Loucy (cell line): ENCODE data around the gene FAM110C.
A peak's percentile ranks its signal among the peaks of the same experiment; 100 is the strongest.

ENCODE experiments used
- H2AFZ ChIP-seq: fragments of 200-600 bp; sonication (generic); 2 replicates; pipeline ENCODE4 v1.6.0; 2016; ENCODE audit warnings: antibody characterized with exemption, mild to moderate bottlenecking, low read length, moderate library complexity
- H3F3A ChIP-seq: fragments of 200-600 bp; 2 replicates; pipeline ENCODE4 v1.6.0; 2016; ENCODE audit warnings: antibody characterized with exemption, low read depth, mild to moderate bottlenecking
- H3K27me3 ChIP-seq: fragments of 200-600 bp; sonication (generic); 2 replicates; pipeline ENCODE4 v1.6.1; 2014; ENCODE audit warnings: low read length, mild to moderate bottlenecking; ENCODE audit not compliant: insufficient read depth, poor library complexity, severe bottlenecking
- H3K36me3 ChIP-seq: fragments of 200-600 bp; sonication (generic); 2 replicates; pipeline ENCODE4 v1.6.1; 2016; ENCODE audit warnings: low read length; ENCODE audit not compliant: insufficient read depth
- H3K4me1 ChIP-seq: fragments of 200-600 bp; sonication (generic); 2 replicates; pipeline ENCODE4 v1.5.1; 2014; ENCODE audit warnings: low read length, mild to moderate bottlenecking; ENCODE audit not compliant: insufficient read depth, poor library complexity, severe bottlenecking
- H3K4me2 ChIP-seq: fragments of 200-600 bp; sonication (generic); 2 replicates; pipeline ENCODE4 v1.6.0; 2014; ENCODE audit warnings: antibody characterized with exemption, low read length, low read depth, mild to moderate bottlenecking; ENCODE audit not compliant: poor library complexity, severe bottlenecking
- H3K4me3 ChIP-seq: fragments of 200-600 bp; sonication (generic); 2 replicates; pipeline ENCODE4 v1.5.1; 2014; ENCODE audit warnings: low read length, mild to moderate bottlenecking, mixed read lengths; ENCODE audit not compliant: poor library complexity, severe bottlenecking
- H3K79me2 ChIP-seq: fragments of 200-600 bp; sonication (generic); 2 replicates; pipeline ENCODE4 v1.6.1; 2014; ENCODE audit warnings: low read length; ENCODE audit not compliant: insufficient read depth
- H3K9ac ChIP-seq: fragments of 200-600 bp; sonication (generic); 2 replicates; pipeline ENCODE4 v1.6.0; 2014; ENCODE audit warnings: mild to moderate bottlenecking, low read depth, low read length, moderate library complexity; ENCODE audit not compliant: poor library complexity, severe bottlenecking
- H3K9me2 ChIP-seq: fragments of 200-600 bp; sonication (generic); replicated peaks from 2 replicates; pipeline ENCODE4 v1.6.1; 2016; ENCODE audit warnings: low read depth, low read length, mixed read lengths
- H3K9me3 ChIP-seq: fragments of 200-600 bp; sonication (generic); 2 replicates; pipeline ENCODE4 v1.6.1; 2014; ENCODE audit warnings: mild to moderate bottlenecking, antibody characterized with exemption, low read length, low read depth; ENCODE audit not compliant: insufficient read depth
- H4K20me1 ChIP-seq: fragments of 200-600 bp; sonication (generic); 2 replicates; pipeline ENCODE4 v1.6.0; 2014; ENCODE audit warnings: antibody characterized with exemption, low read length, mild to moderate bottlenecking; ENCODE audit not compliant: insufficient read depth, poor library complexity, severe bottlenecking
- EZH2phosphoT487 ChIP-seq: fragments of 200-600 bp; IDR thresholded peaks from 2 replicates; pipeline ENCODE4 v1.6.1; 2018; ENCODE audit warnings: antibody characterized with exemption, mild to moderate bottlenecking, moderate library complexity, borderline replicate concordance
- TF ChIP-seq, protein P1 (sequence below): fragments of 200-600 bp; sonication (generic); conservative IDR thresholded peaks from 2 replicates; pipeline ENCODE4 v1.5.1; 2014; ENCODE audit warnings: mild to moderate bottlenecking, antibody characterized with exemption, low read length

FAM110C gene

DNA sequence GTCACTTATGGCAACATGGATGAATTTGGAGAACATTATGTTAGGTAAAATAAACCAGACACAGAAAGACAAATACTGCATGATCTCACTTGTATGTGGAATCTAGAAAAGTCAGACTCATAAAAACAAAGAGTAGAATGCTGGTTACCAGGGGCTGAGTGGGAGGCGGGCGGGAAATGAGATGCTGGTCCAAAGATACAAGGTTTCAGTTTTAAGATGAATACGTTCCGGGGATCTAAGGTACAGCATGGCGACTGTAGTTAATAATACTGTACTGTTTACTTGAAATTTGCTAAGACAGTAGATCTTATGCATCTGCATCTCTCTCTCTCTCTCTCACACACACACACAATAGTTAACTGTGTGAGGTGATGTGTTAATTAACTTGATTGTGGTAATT, 14.2 kb downstream of the FAM110C start:
- H3F3A ChIP-seq, result no peaks in the 10 kb centered on the region
- no peak overlapping the region for H3K4me3 ChIP-seq
- H3K36me3 ChIP-seq, result no peaks in the 10 kb centered on the region
- H2AFZ ChIP-seq, result no peak overlapping the region
- TF ChIP-seq EZH2phosphoT487, result no peak
- TF ChIP-seq, protein P1, sequence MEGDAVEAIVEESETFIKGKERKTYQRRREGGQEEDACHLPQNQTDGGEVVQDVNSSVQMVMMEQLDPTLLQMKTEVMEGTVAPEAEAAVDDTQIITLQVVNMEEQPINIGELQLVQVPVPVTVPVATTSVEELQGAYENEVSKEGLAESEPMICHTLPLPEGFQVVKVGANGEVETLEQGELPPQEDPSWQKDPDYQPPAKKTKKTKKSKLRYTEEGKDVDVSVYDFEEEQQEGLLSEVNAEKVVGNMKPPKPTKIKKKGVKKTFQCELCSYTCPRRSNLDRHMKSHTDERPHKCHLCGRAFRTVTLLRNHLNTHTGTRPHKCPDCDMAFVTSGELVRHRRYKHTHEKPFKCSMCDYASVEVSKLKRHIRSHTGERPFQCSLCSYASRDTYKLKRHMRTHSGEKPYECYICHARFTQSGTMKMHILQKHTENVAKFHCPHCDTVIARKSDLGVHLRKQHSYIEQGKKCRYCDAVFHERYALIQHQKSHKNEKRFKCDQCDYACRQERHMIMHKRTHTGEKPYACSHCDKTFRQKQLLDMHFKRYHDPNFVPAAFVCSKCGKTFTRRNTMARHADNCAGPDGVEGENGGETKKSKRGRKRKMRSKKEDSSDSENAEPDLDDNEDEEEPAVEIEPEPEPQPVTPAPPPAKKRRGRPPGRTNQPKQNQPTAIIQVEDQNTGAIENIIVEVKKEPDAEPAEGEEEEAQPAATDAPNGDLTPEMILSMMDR, result no peak
- H3K4me2 ChIP-seq, result no peak overlapping the region
- H3K9me2 ChIP-seq, result no peaks in the 10 kb centered on the region
- peaks cover 85% of the 10 kb centered on the region for H3K4me1 ChIP-seq
- H4K20me1 ChIP-seq, result no peaks in the 10 kb centered on the region
- H3K79me2 ChIP-seq, result no peaks in the 10 kb centered on the region
- no peaks in the 10 kb centered on the region for H3K9me3 ChIP-seq
- no peak overlapping the region for H3K9ac ChIP-seq
- H3K27me3 ChIP-seq, result no peaks in the 10 kb centered on the region

- peak overlapping the region; percentile 53 for H3K9ac ChIP-seq
- H3K79me2 ChIP-seq, result no peaks in the 10 kb centered on the region
- no peak for TF ChIP-seq EZH2phosphoT487
- TF ChIP-seq, protein P1, result no peak
- H3K9me2 ChIP-seq, result no peaks in the 10 kb centered on the region
- H3K4me3 ChIP-seq, result peak overlapping the region; percentile 44
- no peaks in the 10 kb centered on the region for H3K36me3 ChIP-seq
- H4K20me1 ChIP-seq, result no peaks in the 10 kb centered on the region
- no peaks in the 10 kb centered on the region for H3K27me3 ChIP-seq
- peaks cover 81% of the 10 kb centered on the region for H3K4me1 ChIP-seq
- peak overlapping the region; percentile 42; the same call in 1 of the 2 replicates for H2AFZ ChIP-seq
- no peaks in the 10 kb centered on the region for H3F3A ChIP-seq
- no peaks in the 10 kb centered on the region for H3K9me3 ChIP-seq
- H3K4me2 ChIP-seq, result peak overlapping the region; percentile 58
Measured at GRCh38 chr2:29253-29652, 17.1 kb downstream of the FAM110C start.

- Histone ChIP-seq H4K20me1 (no peaks in the 10 kb centered on the region), H3K4me2 (peak overlapping the region; percentile 58), H3K9me3 (no peaks in the 10 kb centered on the region), H3K9ac (peak overlapping the region; percentile 53), H2AFZ (peak overlapping the region; percentile 42), H3K9me2 (no peaks in the 10 kb centered on the region), H3K79me2 (no peaks in the 10 kb centered on the region), H3K4me1 (peaks cover 82% of the 10 kb centered on the region), H3K4me3 (peak overlapping the region; percentile 44), H3F3A (no peaks in the 10 kb centered on the region), H3K27me3 (no peaks in the 10 kb centered on the region), H3K36me3 (no peaks in the 10 kb centered on the region)
- TF ChIP-seq, protein P1, result no peak
- TF ChIP-seq EZH2phosphoT487, result no peak
Measured at GRCh38 chr2:28406-28975, 17.8 kb downstream of the FAM110C start.
